Right lobe of liver (tissue), 6 donors: ENCODE measurements around the gene CPM. TPM values are rescaled to one million over a fixed set of nuclear protein-coding genes. Genes with fewer than 3 reads are reported as not detected.

ENCODE experiments used
- ATAC-seq, 4 donors: fragments of 200-7000 bp; cut with Tn5 transposase; one replicate each; pipeline ENCODE4 v1.9.1; 2020; ENCODE audit warnings: mild to moderate bottlenecking in 4 of 4, moderate library complexity in 4 of 4
- DNase-seq, 3 donors: peaks; one replicate each; pipeline ENCODE4 v3.0.0-alpha.2; 2020
- H3K27ac ChIP-seq, 3 donors: fragments of 200-600 bp; one replicate each; pipeline ENCODE4 v1.8.0; 2022
- H3K27me3 ChIP-seq, 2 donors: fragments of 200-600 bp; one replicate each; pipeline ENCODE4 v1.8.0; 2022
- H3K36me3 ChIP-seq, 4 donors: fragments of 200-600 bp; sonication (generic) in 1 of 4; one replicate each; pipeline versions ENCODE4 v1.5.1 to v1.8.0; 2017 to 2022; ENCODE audit warnings: control low read depth in 1 of 4
- H3K4me1 ChIP-seq, 4 donors: fragments of 200-600 bp; sonication (generic) in 1 of 4; one replicate each; pipeline versions ENCODE4 v1.5.1 to v1.8.0; 2017 to 2022; ENCODE audit warnings: control low read depth in 1 of 4
- H3K4me3 ChIP-seq, 3 donors: fragments of 200-600 bp; one replicate each; pipeline ENCODE4 v1.8.0; 2022
- H3K9me3 ChIP-seq, 4 donors: fragments of 200-600 bp; sonication (generic) in 1 of 4; one replicate each; pipeline versions ENCODE4 v1.5.1 to v1.8.0; 2017 to 2022; ENCODE audit warnings: control low read depth in 1 of 4
- CTCF ChIP-seq, 4 donors: fragments of 200-600 bp in 3 of 4; fragments of 450-650 bp in 1 of 4; IDR thresholded peaks; one replicate each; pipeline versions ENCODE4 v1.5.1 to v1.8.0; 2016 to 2022; ENCODE audit warnings: antibody characterized with exemption in 4 of 4, mild to moderate bottlenecking in 2 of 4
- POLR2A ChIP-seq: fragments of 450-650 bp; IDR thresholded peaks from one replicate; pipeline ENCODE4 v1.6.1; 2017; ENCODE audit warnings: antibody characterized with exemption, mild to moderate bottlenecking
- WGBS: methylation state at CpG from one replicate; pipeline ENCODE4 v1.1.6; 2018; ENCODE audit warnings: low coverage, low lambda C conversion rate; ENCODE audit not compliant: insufficient coverage; ENCODE audit errors: missing lambda C conversion rate; 5-methylcytosine and 5-hydroxymethylcytosine counted together
- intact Hi-C, 2 donors: fragments of 100-400 bp; cut with DNase I; formaldehyde crosslinking; loops; one replicate each; pipeline versions ENCODE4 v1.11.2 to v1.14.1; 2022
- total RNA-seq, 6 experiments: library from RNA; depleted of rRNA in 2 of 6; stranded (reverse); fragments of >200 nt in 2 of 6; fragmentation: NEBNext Ultra II Directional in 3 of 6; extraction: Animal tissue kit (Norgen Biotek cat#: 25700) in 3 of 6; gene quantifications; one replicate each; pipeline versions ENCODE4 v1.1.0 to v1.2.4, GENCODE V29; 2016 to 2023
- donor health status: DM: no; HTN: yes; CAD: no.
- donor health status: DM: no; HTN: no; CAD: no.
- donor health status: DM: no; HTN: no; CAD: no.
- donor health status: DM: no; HTN: yes; CAD: no.
- donor health status: DM: no; HTN: yes; CAD: no.

The CPM gene
- total RNA-seq, 6 experiments from 2014 or later = 34.6 to 91.6 (median 50.0) TPM

- ATAC-seq = no peak
- intact Hi-C loops = no loop called here
- Histone ChIP-seq H3K36me3 (peaks cover 6 to 85% (median 39%) of the 10 kb centered on the region in 4 donors), H3K27me3 (no peaks in the 10 kb centered on the region), H3K9me3 (no peaks in the 10 kb centered on the region), H3K27ac (no peak overlapping the region), H3K4me1 (peaks cover 0 to 33% (median 5%) of the 10 kb centered on the region in 4 donors), H3K4me3 (no peak overlapping the region)
- TF ChIP-seq POLR2A (no peak), CTCF (IDR thresholded peaks at IDR 0.05) (no peak)
- 89% methylated on average over 8 of the region's 8 CpGs for WGBS
- DNase-seq = no peak
Measured at GRCh38 chr12:68815928-68816800, 116.8 kb downstream of the CPM start.

DNA sequence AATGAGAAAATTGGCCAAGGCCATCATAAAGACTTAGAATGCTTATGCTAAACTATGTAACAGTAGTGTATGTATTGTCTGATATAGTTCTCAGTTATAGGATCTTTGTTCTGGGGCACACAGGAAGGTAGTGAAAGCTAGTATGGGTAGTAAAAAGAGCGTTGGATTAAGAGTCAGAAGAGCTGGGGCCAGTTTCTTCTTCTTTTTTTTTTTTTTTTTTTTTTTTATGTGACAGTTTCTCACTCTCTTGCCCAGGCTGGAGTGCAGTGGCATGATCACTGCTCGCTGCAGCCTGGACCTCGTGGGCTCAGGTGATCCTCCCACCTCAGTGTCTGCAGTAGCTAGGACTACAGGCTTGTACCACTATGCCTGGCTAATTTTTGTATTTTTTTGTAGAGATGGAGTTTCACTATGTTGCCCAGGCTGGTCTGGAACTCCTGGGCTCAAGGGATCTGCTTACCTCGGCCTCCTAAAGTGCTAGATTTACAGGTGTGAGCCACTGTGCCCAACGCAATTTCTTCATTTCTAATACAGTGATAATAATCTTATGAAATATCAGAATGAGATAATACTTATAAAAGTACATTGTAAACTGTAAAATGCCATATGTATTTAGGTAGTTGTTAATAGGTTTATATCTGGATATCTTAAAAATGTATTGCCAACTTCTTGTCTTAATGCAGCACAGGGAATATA lies 117.6 kb downstream of the CPM start:
- Histone ChIP-seq H3K4me1 (peaks cover 0 to 39% (median 5%) of the 10 kb centered on the region in 4 donors), H3K27ac (no peak overlapping the region), H3K27me3 (no peaks in the 10 kb centered on the region), H3K4me3 (no peak overlapping the region), H3K9me3 (no peaks in the 10 kb centered on the region), H3K36me3 (peaks cover 6 to 77% (median 36%) of the 10 kb centered on the region in 4 donors)
- DNase-seq = no peak
- intact Hi-C loops = no loop called here
- ATAC-seq = peak in 1 of 4 donors; percentile 17
- WGBS = 83% methylated on average over 5 of the region's 5 CpGs
- TF ChIP-seq POLR2A (no peak), CTCF (IDR thresholded peaks at IDR 0.05) (no peak)

GRCh38 chr12:68814490-68815231 lies 118.3 kb downstream of the CPM start:
- H3K4me3 ChIP-seq = no peak overlapping the region
- ATAC-seq (no peak), DNase-seq (no peak)
- no peaks in the 10 kb centered on the region for H3K27me3 ChIP-seq
- intact Hi-C loops = no loop called here
- TF ChIP-seq CTCF (IDR thresholded peaks at IDR 0.05) (no peak), POLR2A (no peak)
- no peak overlapping the region for H3K27ac ChIP-seq
- H3K4me1 ChIP-seq = peaks cover 0 to 41% (median 5%) of the 10 kb centered on the region in 4 donors
- no peaks in the 10 kb centered on the region for H3K9me3 ChIP-seq
- 67% methylated on average over 3 of the region's 3 CpGs for WGBS
- peaks cover 6 to 70% (median 39%) of the 10 kb centered on the region in 4 donors for H3K36me3 ChIP-seq

GRCh38 chr12:68813242-68813593 lies 119.8 kb downstream of the CPM start:
- TF ChIP-seq POLR2A (no peak), CTCF (IDR thresholded peaks at IDR 0.05) (no peak)
- Histone ChIP-seq H3K27ac (no peak overlapping the region), H3K36me3 (peaks cover 6 to 57% (median 32%) of the 10 kb centered on the region in 4 donors), H3K27me3 (no peaks in the 10 kb centered on the region), H3K4me1 (peaks cover 0 to 41% (median 5%) of the 10 kb centered on the region in 4 donors), H3K9me3 (no peaks in the 10 kb centered on the region), H3K4me3 (no peak overlapping the region)
- intact Hi-C loops = no loop called here
- DNase-seq = no peak
- WGBS = 88% methylated on average over 2 of the region's 2 CpGs
- ATAC-seq = no peak
